AG09319 (cell line): ENCODE measurements around the gene SMYD3.

Source experiments
- DNase-seq: peaks from one replicate; pipeline ENCODE4 v3.0.0-alpha.2; 2010; ENCODE audit warnings: low read depth; ENCODE audit errors: extremely low read depth
- TF ChIP-seq, protein P1 (sequence below): IDR thresholded peaks from 2 replicates; pipeline ENCODE4 v1.5.1; 2011; ENCODE audit warnings: low read depth, mild to moderate bottlenecking, inconsistent platforms, low read length, moderate library complexity

SMYD3 gene

GRCh38 chr1:245853291-245853690 is 653.8 kb downstream of the SMYD3 start:
- DNase-seq, result no peak
- TF ChIP-seq, protein P1, sequence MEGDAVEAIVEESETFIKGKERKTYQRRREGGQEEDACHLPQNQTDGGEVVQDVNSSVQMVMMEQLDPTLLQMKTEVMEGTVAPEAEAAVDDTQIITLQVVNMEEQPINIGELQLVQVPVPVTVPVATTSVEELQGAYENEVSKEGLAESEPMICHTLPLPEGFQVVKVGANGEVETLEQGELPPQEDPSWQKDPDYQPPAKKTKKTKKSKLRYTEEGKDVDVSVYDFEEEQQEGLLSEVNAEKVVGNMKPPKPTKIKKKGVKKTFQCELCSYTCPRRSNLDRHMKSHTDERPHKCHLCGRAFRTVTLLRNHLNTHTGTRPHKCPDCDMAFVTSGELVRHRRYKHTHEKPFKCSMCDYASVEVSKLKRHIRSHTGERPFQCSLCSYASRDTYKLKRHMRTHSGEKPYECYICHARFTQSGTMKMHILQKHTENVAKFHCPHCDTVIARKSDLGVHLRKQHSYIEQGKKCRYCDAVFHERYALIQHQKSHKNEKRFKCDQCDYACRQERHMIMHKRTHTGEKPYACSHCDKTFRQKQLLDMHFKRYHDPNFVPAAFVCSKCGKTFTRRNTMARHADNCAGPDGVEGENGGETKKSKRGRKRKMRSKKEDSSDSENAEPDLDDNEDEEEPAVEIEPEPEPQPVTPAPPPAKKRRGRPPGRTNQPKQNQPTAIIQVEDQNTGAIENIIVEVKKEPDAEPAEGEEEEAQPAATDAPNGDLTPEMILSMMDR, result no peak

DNA sequence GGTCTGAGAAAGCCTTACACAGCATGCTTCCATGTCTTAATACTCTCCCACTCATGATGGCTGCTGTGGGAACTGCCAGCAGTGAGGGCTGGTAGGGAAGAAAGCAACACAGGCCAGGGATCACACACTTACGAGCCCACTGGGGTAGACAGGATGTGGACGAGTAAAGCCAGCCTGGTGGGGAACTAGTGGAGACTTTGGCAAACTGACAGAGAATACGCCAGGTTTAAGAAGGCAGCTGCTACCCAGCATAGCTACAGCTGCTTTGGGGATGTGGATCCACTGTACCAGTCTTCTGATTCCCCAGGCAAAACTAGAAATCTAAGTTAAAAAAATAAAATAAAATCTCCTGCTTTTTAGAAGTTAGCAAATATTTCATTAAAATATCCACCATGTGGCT is 664.0 kb downstream of the SMYD3 start:
- no peak for DNase-seq
- TF ChIP-seq, protein P1, result no peak

DNA sequence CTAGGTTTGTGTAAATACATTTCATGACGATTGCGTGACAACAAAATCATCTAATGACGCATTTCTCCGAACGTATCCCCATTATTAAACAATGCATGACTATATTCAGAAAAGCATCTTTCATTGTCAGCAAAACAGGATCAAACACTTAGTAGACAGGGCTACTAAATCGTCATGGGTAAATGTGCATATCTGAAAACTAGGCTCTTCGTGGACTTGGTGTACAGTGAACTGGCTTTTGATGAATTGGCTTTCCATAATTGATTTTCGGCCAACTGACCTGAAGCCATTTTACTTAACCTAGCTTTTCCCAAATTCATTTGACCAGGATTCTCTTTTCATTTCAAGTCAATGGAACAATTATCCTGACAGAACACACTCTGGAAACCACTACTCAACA is 665.0 kb downstream of the SMYD3 start:
- TF ChIP-seq, protein P1, result no peak
- no peak for DNase-seq

GRCh38 chr1:245840971-245841370 is 666.1 kb downstream of the SMYD3 start:
- TF ChIP-seq, protein P1, result no peak
- DNase-seq, result no peak

DNA sequence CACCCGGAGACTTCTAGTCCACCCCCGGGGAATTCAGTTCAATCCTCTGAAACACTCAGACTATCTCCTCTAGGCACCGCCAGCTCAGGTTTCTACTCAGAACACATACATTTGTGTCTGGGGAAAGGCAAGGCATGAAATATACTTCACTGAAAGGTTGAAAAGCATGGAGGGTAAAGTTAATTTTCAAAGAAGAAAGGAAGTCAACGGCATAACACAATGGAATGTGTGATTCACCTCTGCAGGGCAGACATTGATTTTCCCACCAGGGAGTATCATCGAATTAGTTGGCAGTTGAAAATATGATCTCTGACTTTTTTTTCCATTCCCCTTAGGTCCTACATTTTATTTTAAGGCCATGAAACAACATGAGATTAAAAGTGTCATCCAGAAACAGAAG is 669.4 kb downstream of the SMYD3 start:
- DNase-seq, result no peak
- TF ChIP-seq, protein P1, result no peak

DNA sequence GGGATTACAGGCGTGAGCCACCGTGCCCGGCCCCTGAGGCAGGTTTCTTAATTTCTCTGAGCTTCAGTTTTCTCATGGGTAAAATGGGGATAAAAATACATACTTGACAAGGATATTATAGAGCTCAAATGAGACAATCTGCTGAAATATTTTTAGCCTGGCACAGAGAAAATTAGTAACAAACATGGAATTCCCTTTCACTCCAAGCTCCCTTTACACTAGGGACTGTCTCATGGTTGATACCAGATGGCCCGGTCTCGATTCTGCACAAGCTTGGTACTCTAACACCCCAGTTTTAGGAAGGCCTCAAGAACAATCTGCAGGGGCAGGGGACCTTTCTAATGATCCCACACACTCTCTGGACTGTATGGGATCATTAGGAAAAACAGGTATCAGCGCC is 671.7 kb downstream of the SMYD3 start:
- DNase-seq, result no peak
- TF ChIP-seq, protein P1, result no peak

GRCh38 chr1:245834002-245834401 is 673.1 kb downstream of the SMYD3 start:
- DNase-seq, result no peak
- TF ChIP-seq, protein P1, result no peak
